HCT116 (cell line): ENCODE measurements around the gene ORAI2. TPM values are rescaled to one million over a fixed set of nuclear protein-coding genes. Genes with fewer than 3 reads are reported as not detected.

Experiments used
- ATAC-seq: fragments of 200-7000 bp; cut with Tn5 transposase; 2 replicates; pipeline ENCODE4 v1.9.1; 2020; ENCODE audit warnings: mild to moderate bottlenecking, moderate library complexity
- BruUV-seq: library from RNA; stranded (reverse); fragments of 400-500 nt; replicated peaks from 2 replicates; lab custom pipeline; 2021; lab: Mats Ljungman, UMichigan
- CTCF ChIA-PET: fragments of 300-600 bp; sonication (Branson Sonifier 250); formaldehyde crosslinking; loops from one replicate; lab custom pipeline; 2021; ENCODE audit warnings: antibody characterized with exemption; lab: Charles Lee
- POLR2A ChIA-PET: fragments of 300-600, 350-600 bp; sonication (Branson Sonifier 250); formaldehyde crosslinking; loops from one replicate; lab custom pipeline; 2021; ENCODE audit warnings: antibody characterized with exemption; lab: Charles Lee
- RAD21 ChIA-PET, 2 experiments: fragments of 300-600 bp; sonication (Branson Sonifier 250); formaldehyde crosslinking; loops; one replicate each; lab custom pipeline; 2023; ENCODE audit warnings: low total read pairs in 2 of 2; ENCODE audit not compliant: uncharacterized antibody in 2 of 2, unreplicated experiment in 2 of 2, low non-redundant PET in 1 of 2; lab: Charles Lee
- DNase-seq: peaks from one replicate; pipeline ENCODE4 v3.0.0-alpha.2; 2010; ENCODE audit warnings: low read depth, low spot score
- H2AFZ ChIP-seq: fragments of 200-600 bp; shearing (Covaris generic), sonication (generic); 2 replicates; pipeline ENCODE4 v1.6.1; 2017; ENCODE audit warnings: low read depth, mixed run types, mixed read lengths, antibody characterized with exemption, low read length; ENCODE audit not compliant: poor library complexity, severe bottlenecking
- H3K27ac ChIP-seq: 2 replicates; pipeline ENCODE4 v1.5.1; 2012; ENCODE audit warnings: low read depth, low read length
- H3K27me3 ChIP-seq: fragments of 200-600 bp; sonication (generic); 2 replicates; pipeline ENCODE4 v1.6.1; 2016; ENCODE audit warnings: mixed run types, low read length, mixed read lengths; ENCODE audit not compliant: insufficient read depth
- H3K36me3 ChIP-seq, 2 experiments: fragments of 200-500 bp in 1 of 2; fragments of 200-600 bp in 1 of 2; sonication (Bioruptor generic) in 1 of 2; sonication (generic) in 1 of 2; 2 replicates each; pipeline versions ENCODE4 v1.5.1 to v1.6.1; 2014 to 2016; ENCODE audit warnings: low read length in 2 of 2, inconsistent platforms in 1 of 2, mixed read lengths in 1 of 2, mixed run types in 1 of 2; ENCODE audit not compliant: insufficient read depth in 2 of 2, control insufficient read depth in 1 of 2
- H3K4me1 ChIP-seq, 2 experiments: fragments of 200-600 bp in 1 of 2; sonication (generic) in 1 of 2; 2 replicates each; pipeline versions ENCODE4 v1.5.1 to v1.6.1; 2012 to 2017; ENCODE audit warnings: low read length in 2 of 2, inconsistent platforms in 1 of 2, mild to moderate bottlenecking in 1 of 2, mixed read lengths in 1 of 2, mixed run types in 1 of 2, moderate library complexity in 1 of 2; ENCODE audit not compliant: insufficient read depth in 2 of 2, control insufficient read depth in 1 of 2
- H3K4me2 ChIP-seq: fragments of 200-600 bp; sonication (generic); 2 replicates; pipeline ENCODE4 v1.6.1; 2017; ENCODE audit warnings: mixed run types, low read length, mixed read lengths
- H3K4me3 ChIP-seq, 2 experiments: fragments of 200-600 bp in 1 of 2; sonication (generic) in 1 of 2; replicated peaks in 1 of 2; 2 replicates each; pipeline ENCODE4 v1.5.1; 2011 to 2016; ENCODE audit warnings: low read length in 2 of 2, control low read depth in 1 of 2, low read depth in 1 of 2, mild to moderate bottlenecking in 1 of 2, mixed read lengths in 1 of 2, mixed run types in 1 of 2
- H3K79me2 ChIP-seq: fragments of 200-600 bp; sonication (generic); 2 replicates; pipeline ENCODE4 v1.6.1; 2017; ENCODE audit warnings: mild to moderate bottlenecking, mixed run types, low read length, moderate library complexity, mixed read lengths; ENCODE audit not compliant: insufficient read depth
- H3K9ac ChIP-seq: fragments of 200-600 bp; sonication (generic); 2 replicates; pipeline ENCODE4 v1.6.1; 2016; ENCODE audit warnings: low read length, mixed read lengths
- H3K9me2 ChIP-seq: fragments of 200-600 bp; sonication (generic), shearing (Covaris generic); 2 replicates; pipeline ENCODE4 v1.6.1; 2017; ENCODE audit warnings: mixed run types, mild to moderate bottlenecking, moderate library complexity; ENCODE audit not compliant: insufficient read depth
- H3K9me3 ChIP-seq, 2 experiments: fragments of 200-500 bp in 1 of 2; fragments of 200-600 bp in 1 of 2; sonication (Bioruptor generic) in 1 of 2; sonication (generic) in 1 of 2; 2 replicates each; pipeline ENCODE4 v1.6.1; 2014 to 2017; ENCODE audit warnings: low read length in 2 of 2, mixed read lengths in 2 of 2, inconsistent platforms in 1 of 2, low read depth in 1 of 2, mild to moderate bottlenecking in 1 of 2, mixed run types in 1 of 2, moderate library complexity in 1 of 2; ENCODE audit not compliant: control insufficient read depth in 1 of 2, insufficient read depth in 1 of 2
- H4K20me1 ChIP-seq: fragments of 200-600 bp; sonication (generic), shearing (Covaris generic); 2 replicates; pipeline ENCODE4 v1.6.1; 2017; ENCODE audit warnings: mixed run types, mild to moderate bottlenecking, moderate library complexity; ENCODE audit not compliant: insufficient read depth
- CBX3 ChIP-seq: IDR thresholded peaks from 2 replicates; pipeline ENCODE4 v1.6.1; 2012; ENCODE audit warnings: low read depth
- CEBPB ChIP-seq: IDR thresholded peaks from 2 replicates; pipeline ENCODE4 v1.6.1; 2012; ENCODE audit warnings: low read depth
- EGR1 ChIP-seq: IDR thresholded peaks from 2 replicates; pipeline ENCODE4 v1.6.1; 2012; ENCODE audit warnings: low read depth
- ELF1 ChIP-seq: IDR thresholded peaks from 2 replicates; pipeline ENCODE4 v1.6.1; 2012; ENCODE audit warnings: low read depth, borderline replicate concordance
- EZH2 ChIP-seq: fragments of 200-600 bp; sonication (generic); IDR thresholded peaks from 2 replicates; pipeline ENCODE4 v1.6.1; 2017; ENCODE audit warnings: antibody characterized with exemption, mixed run types
- EZH2phosphoT487 ChIP-seq: fragments of 200-600 bp; IDR thresholded peaks from 2 replicates; pipeline ENCODE4 v1.6.1; 2018; ENCODE audit warnings: antibody characterized with exemption, borderline replicate concordance
- FOSL1 ChIP-seq: IDR thresholded peaks from 2 replicates; pipeline ENCODE4 v1.6.1; 2012; ENCODE audit warnings: low read depth
- JUND ChIP-seq: IDR thresholded peaks from 2 replicates; pipeline ENCODE4 v1.6.1; 2012
- POLR2AphosphoS5 ChIP-seq: IDR thresholded peaks from 2 replicates; pipeline ENCODE4 v1.6.1; 2011; ENCODE audit warnings: mild to moderate bottlenecking, low read depth, low read length, moderate library complexity
- RAD21 ChIP-seq: IDR thresholded peaks from 2 replicates; pipeline ENCODE4 v1.6.1; 2012; ENCODE audit warnings: low read depth, mild to moderate bottlenecking
- SIN3A ChIP-seq: IDR thresholded peaks from 2 replicates; pipeline ENCODE4 v1.6.1; 2012; ENCODE audit warnings: low read depth
- SP1 ChIP-seq: IDR thresholded peaks from 2 replicates; pipeline ENCODE4 v1.6.1; 2012; ENCODE audit warnings: low read depth
- SRF ChIP-seq: IDR thresholded peaks from 2 replicates; pipeline ENCODE4 v1.6.1; 2012; ENCODE audit warnings: low read depth
- TCF7L2 ChIP-seq: IDR thresholded peaks from 2 replicates; pipeline ENCODE4 v1.7.0; 2011; ENCODE audit warnings: borderline replicate concordance, inconsistent platforms; ENCODE audit not compliant: insufficient read depth, insufficient read length; ENCODE audit errors: extremely low read depth
- YY1 ChIP-seq: IDR thresholded peaks from 2 replicates; pipeline ENCODE4 v1.6.1; 2011; ENCODE audit warnings: low read length, low read depth, moderate library complexity, mild to moderate bottlenecking; ENCODE audit not compliant: insufficient replicate concordance; ENCODE audit errors: extremely low read depth
- ZFX ChIP-seq: fragments of 450-650 bp; IDR thresholded peaks from 2 replicates; pipeline ENCODE4 v1.6.1; 2017
- ZNF274 ChIP-seq: fragments of 200-500 bp; sonication (Bioruptor generic); IDR thresholded peaks from 2 replicates; pipeline ENCODE4 v1.6.1; 2014; ENCODE audit warnings: mild to moderate bottlenecking, low read depth, low read length, inconsistent platforms
- intact Hi-C: fragments of 100-400 bp; cut with micrococcal nuclease; formaldehyde crosslinking; loops from 2 replicates; pipeline ENCODE4 v1.10.0; 2022
- total RNA-seq: library from RNA; stranded (reverse); gene quantifications from one replicate; pipeline ENCODE4 v1.2.1, GENCODE V29; 2021; ENCODE audit not compliant: unreplicated experiment
- TF ChIP-seq, protein P1 (sequence below): IDR thresholded peaks from 2 replicates; pipeline ENCODE4 v1.6.1; 2012
- TF ChIP-seq, protein P2 (sequence below), 3 experiments: fragments of 200-600 bp in 1 of 3; sonication (generic) in 1 of 3; IDR thresholded peaks in 2 of 3; conservative IDR thresholded peaks in 1 of 3; 2 replicates each; pipeline ENCODE4 v1.5.1; 2012 to 2017; ENCODE audit warnings: low read depth in 2 of 3, low read length in 2 of 3, antibody characterized with exemption in 1 of 3, borderline replicate concordance in 1 of 3, control low read depth in 1 of 3, mild to moderate bottlenecking in 1 of 3, mixed read lengths in 1 of 3, mixed run types in 1 of 3, moderate library complexity in 1 of 3; ENCODE audit not compliant: insufficient read depth in 1 of 3
- TF ChIP-seq, protein P3 (sequence below): IDR thresholded peaks from 2 replicates; pipeline ENCODE4 v1.6.1; 2012
- TF ChIP-seq, protein P4 (sequence below): IDR thresholded peaks from 2 replicates; pipeline ENCODE4 v1.6.1; 2012; ENCODE audit warnings: low read depth

ORAI2 gene
- total RNA-seq, 1 experiment from 2014 or later: 13.2 TPM

DNA sequence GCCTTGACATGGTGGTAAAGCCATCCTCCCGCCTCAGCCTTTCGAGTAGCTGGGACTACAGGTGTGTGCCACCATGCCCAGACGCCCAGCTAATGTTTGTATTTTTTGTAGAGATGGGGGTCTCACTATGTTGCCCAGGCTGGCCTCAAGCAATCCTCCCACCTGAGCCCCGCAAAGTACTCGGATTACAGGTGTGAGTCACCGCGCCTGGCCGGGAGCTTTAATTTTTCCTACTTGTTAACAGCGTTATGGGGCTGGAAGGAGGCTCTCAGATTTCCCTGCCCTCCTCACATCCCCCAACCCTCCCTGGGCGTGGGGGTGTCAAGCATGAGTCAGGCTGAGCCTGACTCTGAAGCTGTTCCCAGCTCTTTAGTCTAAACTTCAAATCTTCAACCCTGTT is 23.0 kb downstream of the ORAI2 start:
- H3K9me2 ChIP-seq: no peaks in the 10 kb centered on the region
- no peaks in the 10 kb centered on the region for H3K79me2 ChIP-seq
- no peak overlapping the region for H2AFZ ChIP-seq
- ChIA-PET POLR2A (interaction anchor here (0.8 kb wide), 1 partner anchor 9 kb away, joined by 3 read pairs; no protein-coding TSS in a partner anchor), RAD21 (interaction anchor here in 1 of 2 experiments (1.1 to 1.8 kb wide), 2 partner anchors 16 to 52 kb away, joined by 3 to 5 read pairs; no protein-coding TSS in a partner anchor), CTCF (interaction anchor here (0.7 to 1.3 kb wide), 3 partner anchors 16 to 52 kb away, joined by 3 to 5 read pairs (median 4); no protein-coding TSS in a partner anchor)
- H3K4me3 ChIP-seq: 0 out of 4 replicates have a peak overlapping the region, but pooled peaks of 1 of the 2 experiments have one; percentile 21
- H3K36me3 ChIP-seq: peaks cover 0 to 4% of the 10 kb centered on the region in 2 experiments; a peak in 3 of 4 replicates
- peak overlapping the region; percentile 32; the same call in 1 of the 2 replicates for H3K9ac ChIP-seq
- H3K27ac ChIP-seq: peak overlapping the region; percentile 68
- no peaks in the 10 kb centered on the region for H3K27me3 ChIP-seq
- DNase-seq: peak; percentile 65
- peaks cover 21 to 23% of the 10 kb centered on the region in 2 experiments for H3K4me1 ChIP-seq
- no peaks in the 10 kb centered on the region for H4K20me1 ChIP-seq
- H3K9me3 ChIP-seq: no peaks in the 10 kb centered on the region
- peak overlapping the region; percentile 73 for H3K4me2 ChIP-seq
- intact Hi-C loops: loop anchor here (2.0 kb wide), 1 partner anchor 16 kb away; no protein-coding TSS in a partner anchor
- TSS peak; percentile 52 for BruUV-seq
- ATAC-seq: peak; percentile 84
- TF ChIP-seq ZNF274: no peak
- TF ChIP-seq CBX3: no peak
- TF ChIP-seq YY1: no peak
- no peak for TF ChIP-seq ZFX
- peak; percentile 80 for TF ChIP-seq FOSL1
- TF ChIP-seq EZH2: no peak
- TF ChIP-seq SP1: peak; percentile 69
- no peak for TF ChIP-seq EZH2phosphoT487
- TF ChIP-seq POLR2AphosphoS5: 0 out of 2 replicates have a peak, but pooled peaks have one; percentile 35
- no peak for TF ChIP-seq SIN3A
- TF ChIP-seq, protein P1, sequence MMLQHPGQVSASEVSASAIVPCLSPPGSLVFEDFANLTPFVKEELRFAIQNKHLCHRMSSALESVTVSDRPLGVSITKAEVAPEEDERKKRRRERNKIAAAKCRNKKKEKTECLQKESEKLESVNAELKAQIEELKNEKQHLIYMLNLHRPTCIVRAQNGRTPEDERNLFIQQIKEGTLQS: no peak
- TF ChIP-seq, protein P2, sequence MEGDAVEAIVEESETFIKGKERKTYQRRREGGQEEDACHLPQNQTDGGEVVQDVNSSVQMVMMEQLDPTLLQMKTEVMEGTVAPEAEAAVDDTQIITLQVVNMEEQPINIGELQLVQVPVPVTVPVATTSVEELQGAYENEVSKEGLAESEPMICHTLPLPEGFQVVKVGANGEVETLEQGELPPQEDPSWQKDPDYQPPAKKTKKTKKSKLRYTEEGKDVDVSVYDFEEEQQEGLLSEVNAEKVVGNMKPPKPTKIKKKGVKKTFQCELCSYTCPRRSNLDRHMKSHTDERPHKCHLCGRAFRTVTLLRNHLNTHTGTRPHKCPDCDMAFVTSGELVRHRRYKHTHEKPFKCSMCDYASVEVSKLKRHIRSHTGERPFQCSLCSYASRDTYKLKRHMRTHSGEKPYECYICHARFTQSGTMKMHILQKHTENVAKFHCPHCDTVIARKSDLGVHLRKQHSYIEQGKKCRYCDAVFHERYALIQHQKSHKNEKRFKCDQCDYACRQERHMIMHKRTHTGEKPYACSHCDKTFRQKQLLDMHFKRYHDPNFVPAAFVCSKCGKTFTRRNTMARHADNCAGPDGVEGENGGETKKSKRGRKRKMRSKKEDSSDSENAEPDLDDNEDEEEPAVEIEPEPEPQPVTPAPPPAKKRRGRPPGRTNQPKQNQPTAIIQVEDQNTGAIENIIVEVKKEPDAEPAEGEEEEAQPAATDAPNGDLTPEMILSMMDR (IDR thresholded peaks at IDR 0.05 in 2 of 3, conservative IDR thresholded peaks at IDR 0.05 in 1 of 3; ENCODE audit: borderline replicate concordance in 1 of 3, insufficient read depth in 1 of 3, low read depth in 2 of 3, low read length in 2 of 3): no peak
- TF ChIP-seq, protein P3, sequence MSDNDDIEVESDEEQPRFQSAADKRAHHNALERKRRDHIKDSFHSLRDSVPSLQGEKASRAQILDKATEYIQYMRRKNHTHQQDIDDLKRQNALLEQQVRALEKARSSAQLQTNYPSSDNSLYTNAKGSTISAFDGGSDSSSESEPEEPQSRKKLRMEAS: peak; percentile 35; the same call in 1 of the 2 replicates
- TF ChIP-seq, protein P4, sequence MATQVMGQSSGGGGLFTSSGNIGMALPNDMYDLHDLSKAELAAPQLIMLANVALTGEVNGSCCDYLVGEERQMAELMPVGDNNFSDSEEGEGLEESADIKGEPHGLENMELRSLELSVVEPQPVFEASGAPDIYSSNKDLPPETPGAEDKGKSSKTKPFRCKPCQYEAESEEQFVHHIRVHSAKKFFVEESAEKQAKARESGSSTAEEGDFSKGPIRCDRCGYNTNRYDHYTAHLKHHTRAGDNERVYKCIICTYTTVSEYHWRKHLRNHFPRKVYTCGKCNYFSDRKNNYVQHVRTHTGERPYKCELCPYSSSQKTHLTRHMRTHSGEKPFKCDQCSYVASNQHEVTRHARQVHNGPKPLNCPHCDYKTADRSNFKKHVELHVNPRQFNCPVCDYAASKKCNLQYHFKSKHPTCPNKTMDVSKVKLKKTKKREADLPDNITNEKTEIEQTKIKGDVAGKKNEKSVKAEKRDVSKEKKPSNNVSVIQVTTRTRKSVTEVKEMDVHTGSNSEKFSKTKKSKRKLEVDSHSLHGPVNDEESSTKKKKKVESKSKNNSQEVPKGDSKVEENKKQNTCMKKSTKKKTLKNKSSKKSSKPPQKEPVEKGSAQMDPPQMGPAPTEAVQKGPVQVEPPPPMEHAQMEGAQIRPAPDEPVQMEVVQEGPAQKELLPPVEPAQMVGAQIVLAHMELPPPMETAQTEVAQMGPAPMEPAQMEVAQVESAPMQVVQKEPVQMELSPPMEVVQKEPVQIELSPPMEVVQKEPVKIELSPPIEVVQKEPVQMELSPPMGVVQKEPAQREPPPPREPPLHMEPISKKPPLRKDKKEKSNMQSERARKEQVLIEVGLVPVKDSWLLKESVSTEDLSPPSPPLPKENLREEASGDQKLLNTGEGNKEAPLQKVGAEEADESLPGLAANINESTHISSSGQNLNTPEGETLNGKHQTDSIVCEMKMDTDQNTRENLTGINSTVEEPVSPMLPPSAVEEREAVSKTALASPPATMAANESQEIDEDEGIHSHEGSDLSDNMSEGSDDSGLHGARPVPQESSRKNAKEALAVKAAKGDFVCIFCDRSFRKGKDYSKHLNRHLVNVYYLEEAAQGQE: no peak
- TF ChIP-seq SRF: no peak
- peak; percentile 37 for TF ChIP-seq TCF7L2
- TF ChIP-seq CEBPB: no peak
- no peak for TF ChIP-seq ELF1
- peak; percentile 74 for TF ChIP-seq EGR1
- TF ChIP-seq JUND: peak; percentile 75
- TF ChIP-seq RAD21: no peak
